ENCODE data around the gene XIRP2.

The XIRP2 gene

DNA sequence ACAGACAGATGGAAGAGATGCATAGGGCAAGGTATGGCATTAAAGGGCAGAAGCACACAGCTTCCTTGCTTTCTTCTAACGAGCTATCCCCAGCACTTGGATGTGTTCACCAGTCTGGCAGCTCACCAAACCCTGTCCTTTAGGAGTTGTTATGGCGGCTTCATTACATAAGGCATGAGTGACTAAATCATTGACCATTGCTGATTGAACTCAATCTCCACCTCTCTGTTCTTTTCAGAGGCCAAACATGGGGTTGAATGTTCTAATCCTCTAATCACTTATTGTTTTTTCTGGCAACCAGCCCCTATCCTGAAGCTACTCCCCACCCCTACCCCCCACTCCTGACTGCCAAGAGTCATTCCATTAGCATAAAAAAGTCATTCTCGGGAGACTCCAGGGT, 301.8 kb downstream of the XIRP2 start:
- Histone ChIP-seq H3K27me3 (replicated peaks; ENCODE audit: control insufficient read depth, insufficient read depth, low read length) (no peaks in the 10 kb centered on the region), H3K4me3 (replicated peaks; ENCODE audit: low read depth, low read length) (no peak overlapping the region), H3K36me3 (ENCODE audit: control insufficient read depth, insufficient read depth, low read length) (no peaks in the 10 kb centered on the region)
- no peak for TF ChIP-seq CTCF (IDR thresholded peaks at IDR 0.05; ENCODE audit: insufficient read depth, low read length, poor library complexity, severe bottlenecking)
- DNase-seq (ENCODE audit: extremely low read depth, insufficient read length), result no peak

DNA sequence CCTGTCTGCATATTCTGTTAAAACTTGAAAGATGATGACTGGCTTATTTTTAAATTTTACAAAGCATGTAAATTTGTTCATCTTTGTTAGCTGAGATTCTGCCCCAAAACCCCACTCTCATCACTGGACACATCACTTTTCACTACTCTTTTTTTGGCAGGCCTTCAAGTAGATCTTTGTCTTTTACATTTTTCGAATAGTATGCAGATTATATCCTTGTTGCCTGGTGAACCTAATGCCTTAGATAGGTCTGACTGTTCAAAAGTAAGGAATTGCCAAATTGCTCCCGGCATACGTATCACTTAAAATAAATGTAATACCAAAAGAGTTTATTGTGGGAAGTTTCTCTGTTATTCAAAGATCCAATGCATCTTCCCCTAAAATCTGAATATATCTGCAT, 303.3 kb downstream of the XIRP2 start:
- Histone ChIP-seq H3K4me3 (replicated peaks; ENCODE audit: low read depth, low read length) (no peak overlapping the region), H3K27me3 (replicated peaks; ENCODE audit: control insufficient read depth, insufficient read depth, low read length) (no peaks in the 10 kb centered on the region), H3K36me3 (ENCODE audit: control insufficient read depth, insufficient read depth, low read length) (no peaks in the 10 kb centered on the region)
- no peak for TF ChIP-seq CTCF (IDR thresholded peaks at IDR 0.05; ENCODE audit: insufficient read depth, low read length, poor library complexity, severe bottlenecking)
- no peak for DNase-seq (ENCODE audit: extremely low read depth, insufficient read length)

GRCh38 chr2:167192833-167193232, 304.6 kb downstream of the XIRP2 start:
- TF ChIP-seq CTCF (IDR thresholded peaks at IDR 0.05; ENCODE audit: insufficient read depth, low read length, poor library complexity, severe bottlenecking), result no peak
- Histone ChIP-seq H3K4me3 (replicated peaks; ENCODE audit: low read depth, low read length) (no peak overlapping the region), H3K36me3 (ENCODE audit: control insufficient read depth, insufficient read depth, low read length) (no peaks in the 10 kb centered on the region), H3K27me3 (replicated peaks; ENCODE audit: control insufficient read depth, insufficient read depth, low read length) (no peaks in the 10 kb centered on the region)
- no peak for DNase-seq (ENCODE audit: extremely low read depth, insufficient read length)

- no peak for TF ChIP-seq CTCF (IDR thresholded peaks at IDR 0.05; ENCODE audit: insufficient read depth, low read length, poor library complexity, severe bottlenecking)
- Histone ChIP-seq H3K4me3 (replicated peaks; ENCODE audit: low read depth, low read length) (no peak overlapping the region), H3K36me3 (ENCODE audit: control insufficient read depth, insufficient read depth, low read length) (no peaks in the 10 kb centered on the region), H3K27me3 (replicated peaks; ENCODE audit: control insufficient read depth, insufficient read depth, low read length) (no peaks in the 10 kb centered on the region)
- DNase-seq (ENCODE audit: extremely low read depth, insufficient read length), result no peak
Observed at GRCh38 chr2:167196461-167197252, 308.4 kb downstream of the XIRP2 start.

DNA sequence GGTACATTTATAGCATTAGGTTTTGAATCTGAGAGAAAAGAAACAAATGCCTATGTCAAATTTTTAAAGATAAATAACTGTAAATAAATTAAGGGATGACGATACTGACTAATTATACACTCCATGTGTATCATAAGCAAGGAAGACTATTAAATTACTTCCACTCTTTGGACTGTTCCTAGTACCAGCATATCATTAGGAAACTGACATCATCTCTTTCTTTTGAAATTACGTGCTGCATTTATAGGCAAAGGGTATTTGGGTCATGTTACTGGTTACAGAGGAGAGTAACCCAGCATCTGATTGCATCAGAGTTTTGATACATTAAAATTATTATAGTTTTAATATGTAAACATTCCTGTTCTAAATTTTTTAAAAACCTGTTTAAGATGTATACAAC, 309.7 kb downstream of the XIRP2 start:
- no peaks in the 10 kb centered on the region for H3K27me3 ChIP-seq (replicated peaks; ENCODE audit: control insufficient read depth, insufficient read depth, low read length)

More for the DNA sequence above, 309.7 kb downstream of the XIRP2 start:
- no peak for TF ChIP-seq CTCF (IDR thresholded peaks at IDR 0.05; ENCODE audit: insufficient read depth, low read length, poor library complexity, severe bottlenecking)
- no peaks in the 10 kb centered on the region for H3K36me3 ChIP-seq (ENCODE audit: control insufficient read depth, insufficient read depth, low read length)
- no peak overlapping the region for H3K4me3 ChIP-seq (replicated peaks; ENCODE audit: low read depth, low read length)
- no peak for DNase-seq (ENCODE audit: extremely low read depth, insufficient read length)
